MCF 10A (cell line): Measurements from ENCODE around the gene MRPL51. TPM values are rescaled to one million over a fixed set of nuclear protein-coding genes. Genes with fewer than 3 reads are reported as not detected.
"Not testable (repeated sequence)": the region's sequence is repeated elsewhere in the genome, so short reads cannot be mapped to it uniquely, and the experiment has no call there.

Experiments
- BruUV-seq: library from RNA; stranded (reverse); fragments of 400-500 nt; replicated peaks from 2 replicates; lab custom pipeline; 2021; lab: Mats Ljungman, UMichigan
- CTCF ChIA-PET: fragments of 300-600 bp; sonication (Branson Sonifier 250); formaldehyde crosslinking; extraction: SDS; loops from one replicate; lab custom pipeline; 2021; ENCODE audit warnings: antibody characterized with exemption, inconsistent platforms; lab: Yijun Ruan, JAX
- POLR2A ChIA-PET: fragments of 300-600, 350-650 bp; sonication (Branson Sonifier 250); formaldehyde crosslinking; extraction: SDS; loops from one replicate; lab custom pipeline; 2020; ENCODE audit warnings: antibody characterized with exemption, inconsistent platforms; lab: Yijun Ruan, JAX
- DNase-seq: peaks from one replicate; pipeline ENCODE4 v3.0.0-alpha.2; 2018; ENCODE audit not compliant: unreplicated experiment
- H3K27ac Mint-ChIP-seq: one replicate; pipeline ENCODE4 v1.8.0; 2022; ENCODE audit warnings: mild to moderate bottlenecking, low read depth, mixed read lengths; ENCODE audit not compliant: unreplicated experiment
- H3K27me3 Mint-ChIP-seq: one replicate; pipeline ENCODE4 v1.8.0; 2022; ENCODE audit warnings: mixed read lengths; ENCODE audit not compliant: insufficient read depth, unreplicated experiment
- H3K36me3 Mint-ChIP-seq: one replicate; pipeline ENCODE4 v1.8.0; 2022; ENCODE audit warnings: mild to moderate bottlenecking, moderate library complexity, mixed read lengths; ENCODE audit not compliant: insufficient read depth, unreplicated experiment
- H3K4me1 Mint-ChIP-seq: one replicate; pipeline ENCODE4 v1.8.0; 2022; ENCODE audit warnings: mixed read lengths; ENCODE audit not compliant: insufficient read depth, unreplicated experiment
- H3K4me3 Mint-ChIP-seq: one replicate; pipeline ENCODE4 v1.8.0; 2022; ENCODE audit warnings: mild to moderate bottlenecking, moderate library complexity, mixed read lengths; ENCODE audit not compliant: unreplicated experiment
- H3K9me3 Mint-ChIP-seq: one replicate; pipeline ENCODE4 v1.8.0; 2022; ENCODE audit warnings: mixed read lengths; ENCODE audit not compliant: unreplicated experiment
- intact Hi-C: fragments of 100-400 bp; cut with micrococcal nuclease; formaldehyde crosslinking; loops from 2 replicates; pipeline ENCODE4 v1.14.1; 2022
- total RNA-seq: library from RNA; stranded (reverse); gene quantifications from 2 replicates; pipeline ENCODE4 v1.2.3, GENCODE V29; 2022
- TF ChIP-seq, protein P1 (sequence below): fragments of 200-600 bp; IDR thresholded peaks from one replicate; pipeline ENCODE4 v1.8.0; 2022; ENCODE audit warnings: antibody characterized with exemption, mild to moderate bottlenecking; ENCODE audit not compliant: unreplicated experiment

Gene MRPL51
- total RNA-seq, 1 experiment from 2014 or later, result 230 TPM

DNA sequence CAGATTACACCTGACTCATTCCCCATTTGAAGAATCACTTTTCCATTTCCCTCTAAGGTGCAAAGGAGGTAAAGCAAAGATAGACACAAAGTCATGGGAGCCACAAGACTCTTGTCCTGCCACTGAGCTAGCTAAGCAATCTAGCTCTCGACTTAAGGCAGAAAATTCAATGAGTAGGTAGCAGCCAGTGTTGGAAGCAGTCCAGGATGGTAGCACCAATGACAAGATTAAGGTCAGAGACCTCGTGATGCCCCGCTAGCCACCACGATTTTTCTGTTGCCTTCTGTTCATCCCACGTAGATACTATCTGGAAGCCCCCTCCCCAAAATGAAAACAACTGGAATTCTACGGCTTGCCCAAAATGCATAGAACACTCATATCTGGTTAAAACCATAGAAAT is 24.0 kb downstream of the MRPL51 start:
- CTCF ChIA-PET, result interaction anchor here (0.6 to 2.8 kb wide), 4 partner anchors 44 to 409 kb away, joined by 3 to 12 read pairs (median 4); no protein-coding TSS in a partner anchor
- DNase-seq, result no peak
- H3K9me3 Mint-ChIP-seq, result no peaks in the 10 kb centered on the region
- no peaks in the 10 kb centered on the region for H3K27me3 Mint-ChIP-seq
- TF ChIP-seq, protein P1, sequence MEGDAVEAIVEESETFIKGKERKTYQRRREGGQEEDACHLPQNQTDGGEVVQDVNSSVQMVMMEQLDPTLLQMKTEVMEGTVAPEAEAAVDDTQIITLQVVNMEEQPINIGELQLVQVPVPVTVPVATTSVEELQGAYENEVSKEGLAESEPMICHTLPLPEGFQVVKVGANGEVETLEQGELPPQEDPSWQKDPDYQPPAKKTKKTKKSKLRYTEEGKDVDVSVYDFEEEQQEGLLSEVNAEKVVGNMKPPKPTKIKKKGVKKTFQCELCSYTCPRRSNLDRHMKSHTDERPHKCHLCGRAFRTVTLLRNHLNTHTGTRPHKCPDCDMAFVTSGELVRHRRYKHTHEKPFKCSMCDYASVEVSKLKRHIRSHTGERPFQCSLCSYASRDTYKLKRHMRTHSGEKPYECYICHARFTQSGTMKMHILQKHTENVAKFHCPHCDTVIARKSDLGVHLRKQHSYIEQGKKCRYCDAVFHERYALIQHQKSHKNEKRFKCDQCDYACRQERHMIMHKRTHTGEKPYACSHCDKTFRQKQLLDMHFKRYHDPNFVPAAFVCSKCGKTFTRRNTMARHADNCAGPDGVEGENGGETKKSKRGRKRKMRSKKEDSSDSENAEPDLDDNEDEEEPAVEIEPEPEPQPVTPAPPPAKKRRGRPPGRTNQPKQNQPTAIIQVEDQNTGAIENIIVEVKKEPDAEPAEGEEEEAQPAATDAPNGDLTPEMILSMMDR, result no peak
- POLR2A ChIA-PET, result interaction anchor here (1.5 to 4.2 kb wide), 5 partner anchors 17 to 94 kb away, joined by 6 to 59 read pairs (median 33); partner anchors contain the start of genes MRPL51, SCNN1A and TAPBPL
- H3K4me1 Mint-ChIP-seq, result peaks cover 13% of the 10 kb centered on the region
- BruUV-seq, result no TSS peak
- intact Hi-C loops, result loop anchor here (5.0 to 10.0 kb wide), 3 partner anchors 132 to 482 kb away; no protein-coding TSS in a partner anchor
- no peak overlapping the region for H3K4me3 Mint-ChIP-seq
- H3K27ac Mint-ChIP-seq, result no peak overlapping the region
- peaks cover 26% of the 10 kb centered on the region for H3K36me3 Mint-ChIP-seq

DNA sequence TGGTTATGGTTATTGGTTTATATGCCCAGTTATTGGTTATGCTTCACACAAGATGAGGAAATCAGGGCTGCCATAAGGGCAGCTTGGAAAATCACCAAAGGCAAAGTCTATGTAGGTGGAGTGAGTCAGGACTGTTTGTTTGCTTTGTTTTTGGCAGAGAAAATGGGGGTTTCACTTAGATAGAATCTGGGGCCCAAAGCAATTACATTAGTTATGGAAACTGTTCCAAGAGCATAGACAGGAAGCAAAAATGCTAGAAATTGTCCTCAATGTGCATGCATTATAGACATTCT is 24.8 kb downstream of the MRPL51 start:
- POLR2A ChIA-PET, result interaction anchor here (0.9 to 4.2 kb wide), 4 partner anchors 17 to 93 kb away, joined by 3 to 28 read pairs (median 5); partner anchors contain the start of genes MRPL51, SCNN1A and TAPBPL
- BruUV-seq, result no TSS peak
- no peak overlapping the region for H3K27ac Mint-ChIP-seq
- H3K27me3 Mint-ChIP-seq, result no peaks in the 10 kb centered on the region
- TF ChIP-seq, protein P1, result no peak
- no peak overlapping the region for H3K4me3 Mint-ChIP-seq
- H3K36me3 Mint-ChIP-seq, result peaks cover 29% of the 10 kb centered on the region
- H3K9me3 Mint-ChIP-seq, result no peaks in the 10 kb centered on the region
- H3K4me1 Mint-ChIP-seq, result peaks cover 13% of the 10 kb centered on the region
- DNase-seq, result peak; percentile 59
- CTCF ChIA-PET, result interaction anchor here (0.5 to 2.8 kb wide), 9 partner anchors 24 to 473 kb away, joined by 3 to 12 read pairs (median 3); no protein-coding TSS in a partner anchor
- intact Hi-C loops, result loop anchor here (5.0 to 10.0 kb wide), 3 partner anchors 131 to 481 kb away; no protein-coding TSS in a partner anchor

DNA sequence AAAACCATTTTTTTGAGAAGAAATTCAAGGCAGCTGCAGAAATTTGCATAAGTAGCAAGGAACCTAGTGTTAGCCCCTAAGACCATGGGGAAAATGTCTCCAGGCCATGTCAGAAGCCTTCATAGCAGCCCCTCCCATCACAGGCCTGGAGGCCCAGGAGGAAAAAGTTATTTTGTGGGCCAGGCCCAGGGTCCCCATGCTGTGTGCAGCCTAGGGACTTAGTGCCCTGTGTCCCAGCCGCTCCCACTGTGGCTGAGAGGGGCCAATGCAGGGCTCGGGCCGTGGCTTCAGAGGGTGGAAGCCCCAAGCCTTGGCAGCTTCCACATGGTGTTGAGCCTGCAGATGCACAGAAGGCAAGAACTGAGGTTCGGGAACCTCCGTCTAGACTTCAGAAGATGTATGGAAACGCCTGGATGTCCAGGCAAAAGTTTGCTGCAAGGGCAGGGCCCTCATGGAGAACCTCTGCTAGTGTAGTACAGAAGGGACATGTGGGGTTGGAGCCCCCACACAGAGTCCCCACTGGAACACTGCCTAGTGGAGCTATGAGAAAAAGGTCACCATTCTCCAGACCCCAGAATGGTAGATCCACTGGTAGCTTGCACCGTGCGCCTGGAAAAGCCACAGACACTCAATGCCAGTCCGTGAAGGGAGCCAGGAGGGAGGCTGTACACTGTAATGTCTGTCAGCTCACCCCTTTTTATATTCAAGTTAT is 25.3 kb downstream of the MRPL51 start:
- POLR2A ChIA-PET, result interaction anchor here (0.9 to 1.5 kb wide), 3 partner anchors 16 to 44 kb away, joined by 3 to 6 read pairs (median 4); partner anchors contain the start of genes MRPL51 and TAPBPL
- BruUV-seq, H3K4me3 Mint-ChIP-seq: not testable (repeated sequence)

DNA sequence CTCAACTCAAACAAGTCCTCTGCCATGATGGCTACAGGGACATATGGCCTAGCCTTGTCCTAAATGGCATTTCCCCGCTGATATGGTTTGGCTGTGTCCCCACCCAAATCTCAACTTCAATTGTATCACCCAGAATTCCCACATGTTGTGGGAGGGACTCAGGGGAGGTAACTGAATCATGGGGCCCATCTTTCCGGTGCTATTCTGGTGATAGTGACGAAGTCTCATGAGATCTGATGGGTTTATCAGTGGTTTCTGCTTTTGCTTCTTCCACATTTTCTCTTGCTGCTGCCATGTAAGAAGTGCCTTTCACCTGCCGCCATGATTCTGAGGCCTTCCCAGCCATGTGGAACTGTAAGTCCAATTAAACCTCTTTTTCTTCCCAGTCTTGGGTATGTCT is 26.3 kb downstream of the MRPL51 start:
- not testable (repeated sequence) for H3K4me1 Mint-ChIP-seq, H3K27me3 Mint-ChIP-seq, BruUV-seq, H3K9me3 Mint-ChIP-seq, H3K4me3 Mint-ChIP-seq, DNase-seq, H3K27ac Mint-ChIP-seq
- peaks cover 30% of the 10 kb centered on the region for H3K36me3 Mint-ChIP-seq
- ChIA-PET CTCF (interaction anchor here (0.6 to 2.7 kb wide), 12 partner anchors 15 to 478 kb away, joined by 3 to 59 read pairs (median 6); partner anchors contain the start of genes SCNN1A and TAPBPL), POLR2A (interaction anchor here (1.9 to 2.1 kb wide), 2 partner anchors 42 to 72 kb away, joined by 14 to 16 read pairs; no protein-coding TSS in a partner anchor)
- intact Hi-C loops, result loop anchor here (5.0 to 10.0 kb wide), 3 partner anchors 129 to 479 kb away; no protein-coding TSS in a partner anchor

More for the DNA sequence above, 25.3 kb downstream of the MRPL51 start:
- Mint-ChIP-seq H3K36me3 (peaks cover 30% of the 10 kb centered on the region), H3K4me1 (peaks cover 13% of the 10 kb centered on the region)
- intact Hi-C loops, result loop anchor here (5.0 to 10.0 kb wide), 3 partner anchors 130 to 480 kb away; no protein-coding TSS in a partner anchor
- H3K9me3 Mint-ChIP-seq, DNase-seq, H3K27me3 Mint-ChIP-seq, H3K27ac Mint-ChIP-seq: not testable (repeated sequence)
- CTCF ChIA-PET, result interaction anchor here (0.6 to 2.8 kb wide), 8 partner anchors 24 to 472 kb away, joined by 3 to 12 read pairs (median 3); no protein-coding TSS in a partner anchor
